ENCODE results near the gene FGFRL1.

DNA sequence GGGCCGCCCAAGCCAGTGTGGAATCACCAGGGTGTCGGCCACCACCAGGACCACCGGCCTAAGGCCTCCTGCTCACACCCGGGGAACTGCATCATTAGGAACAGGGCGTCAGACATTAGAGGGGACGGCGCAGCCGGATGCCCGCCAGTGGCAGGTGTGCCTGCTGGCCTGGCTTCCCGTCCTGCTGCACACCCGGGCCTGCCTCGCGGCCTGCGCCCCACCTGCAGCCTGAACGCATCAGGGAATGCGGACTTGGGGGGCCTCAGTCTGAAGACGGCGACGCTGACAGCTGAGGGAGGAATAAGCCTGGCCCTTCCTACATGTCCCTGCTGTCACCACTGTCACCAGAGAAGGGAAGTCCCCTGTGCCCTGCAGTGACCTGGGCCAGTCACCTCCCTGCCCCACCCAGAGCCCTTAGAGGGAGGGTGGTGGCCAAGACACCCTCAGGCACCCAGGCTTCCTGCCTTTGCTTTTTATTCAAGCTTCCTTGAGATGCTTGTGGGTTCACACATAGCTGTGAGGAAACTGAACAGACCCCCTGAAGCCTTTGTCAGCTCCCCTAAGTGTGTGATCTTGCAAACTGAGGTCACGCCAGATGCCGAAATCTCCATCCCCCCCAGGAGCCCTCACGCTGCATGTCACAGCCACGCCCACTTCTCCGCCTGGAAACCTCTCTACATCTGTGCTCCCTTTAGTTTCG lies 41.2 kb upstream of the FGFRL1 start:
- TF ChIP-seq, protein P1, sequence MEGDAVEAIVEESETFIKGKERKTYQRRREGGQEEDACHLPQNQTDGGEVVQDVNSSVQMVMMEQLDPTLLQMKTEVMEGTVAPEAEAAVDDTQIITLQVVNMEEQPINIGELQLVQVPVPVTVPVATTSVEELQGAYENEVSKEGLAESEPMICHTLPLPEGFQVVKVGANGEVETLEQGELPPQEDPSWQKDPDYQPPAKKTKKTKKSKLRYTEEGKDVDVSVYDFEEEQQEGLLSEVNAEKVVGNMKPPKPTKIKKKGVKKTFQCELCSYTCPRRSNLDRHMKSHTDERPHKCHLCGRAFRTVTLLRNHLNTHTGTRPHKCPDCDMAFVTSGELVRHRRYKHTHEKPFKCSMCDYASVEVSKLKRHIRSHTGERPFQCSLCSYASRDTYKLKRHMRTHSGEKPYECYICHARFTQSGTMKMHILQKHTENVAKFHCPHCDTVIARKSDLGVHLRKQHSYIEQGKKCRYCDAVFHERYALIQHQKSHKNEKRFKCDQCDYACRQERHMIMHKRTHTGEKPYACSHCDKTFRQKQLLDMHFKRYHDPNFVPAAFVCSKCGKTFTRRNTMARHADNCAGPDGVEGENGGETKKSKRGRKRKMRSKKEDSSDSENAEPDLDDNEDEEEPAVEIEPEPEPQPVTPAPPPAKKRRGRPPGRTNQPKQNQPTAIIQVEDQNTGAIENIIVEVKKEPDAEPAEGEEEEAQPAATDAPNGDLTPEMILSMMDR (optimal IDR thresholded peaks at IDR 0.05 in 1 of 3, IDR thresholded peaks at IDR 0.05 in 1 of 3, conservative IDR thresholded peaks at IDR 0.05 in 1 of 3; ENCODE audit: extremely low read depth in 1 of 3, insufficient read depth in 2 of 3, low read length in 3 of 3): no peak
- TF ChIP-seq EZH2 (IDR thresholded peaks at IDR 0.05; ENCODE audit: low read length): no peak

All from keratinocyte (primary cell).